NCI-H2029 (cell line): ENCODE data around the gene PRKN.

Experiments used
- DNase-seq: peaks from one replicate; lab custom pipeline; 2025; lab: John Stamatoyannopoulos, UW

Gene PRKN

DNA sequence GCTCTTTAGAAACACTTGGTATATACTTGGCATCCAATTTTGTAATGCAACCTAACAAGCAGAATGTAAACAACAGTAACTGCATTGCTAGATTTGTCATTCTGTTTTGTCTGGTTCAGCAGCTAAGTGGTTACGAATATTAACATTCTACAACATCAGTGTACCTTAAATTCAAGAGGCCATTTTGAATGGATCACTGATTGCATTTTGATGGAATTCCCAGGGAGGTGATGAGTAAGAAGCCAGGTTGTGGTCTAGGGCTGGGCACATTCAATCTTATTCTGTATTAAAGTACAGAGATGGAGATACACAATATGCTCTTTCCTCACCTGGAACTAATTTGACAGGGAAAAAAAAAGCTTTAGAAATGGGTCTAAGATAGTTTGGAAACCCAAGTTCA lies 483.5 kb downstream of the PRKN start:
- DNase-seq, result no peak

- DNase-seq, result no peak
These were observed 484.7 kb downstream of the PRKN start for GRCh38 chr6:162242915-162243314.

DNA sequence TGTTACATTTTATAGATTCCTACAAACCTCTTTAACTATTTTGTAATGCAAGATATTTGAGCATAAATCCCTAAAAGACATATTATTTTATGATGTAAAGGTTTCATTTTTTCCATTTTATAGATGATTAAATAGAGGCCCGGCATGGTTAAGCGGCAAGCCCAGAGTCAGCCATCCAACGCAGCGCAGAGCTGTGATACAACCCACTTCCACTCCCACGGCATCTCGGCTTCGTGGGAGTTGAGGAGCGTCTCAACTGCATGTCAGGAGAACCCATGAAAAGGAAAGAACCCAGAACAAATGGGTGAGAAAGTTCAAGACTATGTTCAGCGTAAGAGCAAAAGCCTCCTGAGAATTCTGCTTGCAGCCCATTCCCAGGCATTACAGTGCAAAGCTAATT lies 488.2 kb downstream of the PRKN start:
- DNase-seq, result no peak

GRCh38 chr6:162238675-162239074 lies 488.9 kb downstream of the PRKN start:
- DNase-seq, result no peak

GRCh38 chr6:162237331-162237730 lies 490.2 kb downstream of the PRKN start:
- DNase-seq, result no peak

DNA sequence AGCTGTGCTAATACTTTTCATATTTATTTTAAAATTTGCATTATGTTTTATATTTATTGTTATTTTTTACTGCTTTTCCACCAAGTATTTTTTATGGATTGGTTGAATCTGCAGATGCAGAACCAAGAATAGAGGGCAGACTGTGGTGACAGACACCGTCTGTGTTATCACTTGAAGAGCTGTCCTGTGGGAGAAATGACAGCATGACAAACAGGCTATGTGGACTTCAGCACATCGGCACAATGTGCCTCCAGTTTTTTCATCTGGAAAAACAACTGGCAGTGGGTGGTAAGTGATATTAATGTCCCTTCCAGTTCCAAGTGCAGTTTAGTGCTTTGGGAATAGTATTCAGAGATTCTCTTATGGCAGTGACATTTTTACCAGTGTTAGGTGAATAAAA lies 492.9 kb downstream of the PRKN start:
- no peak for DNase-seq

- DNase-seq, result no peak
These were observed 497.3 kb downstream of the PRKN start for GRCh38 chr6:162230147-162230752.

- no peak for DNase-seq
These were observed 498.5 kb downstream of the PRKN start for GRCh38 chr6:162229093-162229492.

- no peak for DNase-seq
These were observed 500.8 kb downstream of the PRKN start for GRCh38 chr6:162226803-162227202.

GRCh38 chr6:162222521-162222920 lies 505.0 kb downstream of the PRKN start:
- DNase-seq, result no peak

DNA sequence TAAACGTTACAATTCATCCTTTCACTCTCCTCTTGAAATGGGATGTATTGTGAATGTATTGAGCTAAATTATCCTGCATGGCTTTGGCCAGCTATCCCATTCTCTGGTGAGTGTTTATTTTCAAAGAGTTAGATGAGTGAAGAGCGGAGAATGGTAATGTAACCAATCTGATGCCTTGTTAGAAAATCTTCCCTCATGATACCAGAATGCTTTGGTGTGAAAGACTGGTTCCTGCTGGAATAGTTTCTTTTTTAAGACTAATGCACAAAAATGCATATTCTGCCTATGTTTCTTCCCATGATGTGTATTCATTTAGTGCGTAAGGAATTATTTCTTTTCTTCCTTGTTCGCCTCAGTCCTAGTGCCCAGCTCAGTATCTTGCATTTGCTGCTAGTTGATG lies 506.7 kb downstream of the PRKN start:
- DNase-seq, result no peak

- no peak for DNase-seq
These were observed 508.3 kb downstream of the PRKN start for GRCh38 chr6:162219266-162219665.

GRCh38 chr6:162217811-162218493 lies 509.6 kb downstream of the PRKN start:
- no peak for DNase-seq

- DNase-seq, result no peak
These were observed 510.5 kb downstream of the PRKN start for GRCh38 chr6:162217058-162217457.

- DNase-seq, result no peak
These were observed 515.8 kb downstream of the PRKN start for GRCh38 chr6:162211777-162212176.

- no peak for DNase-seq
These were observed 516.5 kb downstream of the PRKN start for GRCh38 chr6:162211022-162211421.

- no peak for DNase-seq
These were observed 524.3 kb downstream of the PRKN start for GRCh38 chr6:162203287-162203686.

GRCh38 chr6:162200945-162201690 lies 526.4 kb downstream of the PRKN start:
- no peak for DNase-seq

DNA sequence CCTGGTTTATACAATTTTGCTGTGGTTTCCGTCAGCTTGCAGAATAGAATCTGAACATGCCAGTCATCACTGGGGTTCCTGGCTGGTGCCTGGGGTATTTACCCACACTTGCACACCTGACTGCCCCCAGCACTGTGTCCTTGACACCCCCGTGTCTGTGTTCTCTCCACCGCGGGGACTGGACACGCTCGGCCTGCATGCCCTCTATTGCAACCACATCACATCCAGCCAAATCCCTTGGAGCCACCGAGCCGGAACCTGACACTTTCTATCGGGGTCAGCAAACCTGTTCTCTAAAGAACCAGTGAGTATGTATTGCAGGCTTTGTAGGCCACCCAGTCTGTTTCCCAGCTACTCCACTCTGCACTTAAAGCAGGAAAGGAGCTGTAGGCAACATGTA lies 527.5 kb downstream of the PRKN start:
- no peak for DNase-seq

GRCh38 chr6:162198925-162199324 lies 528.6 kb downstream of the PRKN start:
- no peak for DNase-seq

GRCh38 chr6:162198076-162198475 lies 529.5 kb downstream of the PRKN start:
- DNase-seq, result no peak

- no peak for DNase-seq
These were observed 532.1 kb downstream of the PRKN start for GRCh38 chr6:162195441-162195840.

- no peak for DNase-seq
These were observed 536.6 kb downstream of the PRKN start for GRCh38 chr6:162190981-162191380.
